NT2/D1 (cell line): ENCODE measurements around the gene CEP164.

Source experiments
- YY1 ChIP-seq: IDR thresholded peaks from 2 replicates; pipeline ENCODE4 v1.6.1; 2011; ENCODE audit not compliant: insufficient read length, insufficient read depth
- ZNF274 ChIP-seq: IDR thresholded peaks from 2 replicates; pipeline ENCODE4 v1.6.1; 2011; ENCODE audit warnings: mild to moderate bottlenecking, low read depth, low read length

DNA sequence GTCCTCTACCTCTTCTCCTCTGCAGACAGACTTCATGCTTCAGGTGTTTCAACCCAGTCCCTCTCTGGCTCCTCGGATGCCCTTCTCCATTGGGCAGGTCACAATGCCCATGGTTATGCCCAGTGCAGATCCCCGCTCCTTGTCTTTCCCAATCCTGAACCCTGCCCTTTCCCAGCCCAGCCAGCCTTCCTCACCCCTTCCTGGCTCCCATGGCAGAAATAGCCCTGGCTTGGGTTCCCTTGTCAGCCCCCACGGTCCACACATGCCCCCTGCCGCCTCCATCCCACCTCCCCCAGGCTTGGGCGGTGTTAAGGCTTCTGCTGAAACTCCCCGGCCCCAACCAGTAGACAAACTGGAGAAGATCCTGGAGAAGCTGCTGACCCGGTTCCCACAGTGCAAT, 45.8 kb upstream of the CEP164 start:
- TF ChIP-seq YY1 (no peak), ZNF274 (no peak)
